ENCODE data around the gene SLC22A2. TPM values are rescaled to one million over a fixed set of nuclear protein-coding genes. Genes with fewer than 3 reads are reported as not detected.

The SLC22A2 gene
- total and polyA plus RNA-seq, 2 donors (not counting 1 experiment from before 2014, with no cell fraction given), result not detected

DNA sequence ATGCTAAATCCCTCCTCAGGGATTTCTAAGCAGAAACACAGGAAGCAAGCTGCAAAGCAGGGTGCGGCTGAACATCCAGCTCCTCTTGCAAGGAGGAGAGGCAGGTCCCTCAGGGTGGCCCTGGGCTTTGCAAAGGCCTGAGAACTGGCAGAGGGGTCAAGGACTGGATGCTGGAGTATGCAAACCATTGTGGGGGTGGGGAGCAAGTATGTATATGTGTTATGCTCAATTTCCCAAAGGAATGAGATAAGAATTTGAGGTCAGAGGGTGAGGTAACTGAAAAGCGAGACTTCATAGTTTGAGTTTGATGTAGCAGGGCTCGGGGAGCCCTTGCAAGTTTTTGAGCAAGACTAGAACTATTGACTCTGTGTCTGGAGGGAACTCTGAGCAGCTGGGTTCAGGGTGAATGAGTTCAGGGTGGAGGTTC is 11.2 kb downstream of the SLC22A2 start:
- peaks cover 3% of the 10 kb centered on the region for H3K4me1 ChIP-seq (ENCODE audit: control insufficient read depth, extremely low read depth, insufficient read depth, low read length)

DNA sequence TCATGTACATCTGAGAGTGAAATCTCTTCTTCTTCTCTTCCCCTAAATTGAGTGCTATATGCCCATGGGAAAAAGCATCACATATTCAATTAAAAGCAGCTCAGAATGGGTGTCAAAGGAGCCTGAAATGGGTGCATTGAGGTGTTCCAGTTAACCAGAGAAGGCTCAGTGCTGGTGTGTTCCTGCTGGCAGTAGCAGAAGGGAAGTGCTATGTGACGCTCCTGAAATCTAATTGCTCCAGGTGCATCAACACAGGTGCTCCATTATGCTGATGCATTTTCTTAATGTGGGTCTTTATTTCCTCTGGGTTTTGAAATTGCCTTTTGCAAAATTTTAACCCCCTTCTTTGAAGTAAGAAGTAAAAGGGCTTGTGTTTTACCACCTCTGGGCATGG is 17.9 kb downstream of the SLC22A2 start:
- no peaks in the 10 kb centered on the region for H3K79me2 ChIP-seq (ENCODE audit: control insufficient read depth, insufficient read depth, low read length)
- no peak for DNase-seq (ENCODE audit: low read depth in 2 of 2)
- H3K4me3 ChIP-seq (replicated peaks in 1 of 4; ENCODE audit: control extremely low read depth in 1 of 4, insufficient read depth in 1 of 4, low read depth in 3 of 4, low read length in 4 of 4), result no peak overlapping the region
- H3K27ac ChIP-seq (ENCODE audit: insufficient read depth, low read length), result no peak overlapping the region
- H4K20me1 ChIP-seq (ENCODE audit: control insufficient read depth, extremely low read depth, insufficient read depth, low read length), result no peaks in the 10 kb centered on the region
- H3K9ac ChIP-seq (ENCODE audit: insufficient read depth, low read length), result no peak overlapping the region
- H3K4me2 ChIP-seq (ENCODE audit: extremely low read depth, insufficient read depth, low read length), result no peak overlapping the region
- no peaks in the 10 kb centered on the region for H3K27me3 ChIP-seq (ENCODE audit: control insufficient read depth, insufficient read depth, low read length)
- H2AFZ ChIP-seq (ENCODE audit: low read length), result no peak overlapping the region
- no peaks in the 10 kb centered on the region for H3K4me1 ChIP-seq (ENCODE audit: control insufficient read depth, extremely low read depth, insufficient read depth, low read length)
- H3K36me3 ChIP-seq (ENCODE audit: control insufficient read depth, insufficient read depth, low read length), result no peaks in the 10 kb centered on the region
- no peaks in the 10 kb centered on the region for H3K9me3 ChIP-seq (ENCODE audit: control insufficient read depth, insufficient read depth, low read depth, low read length)
- no peak for TF ChIP-seq EZH2 (IDR thresholded peaks at IDR 0.05; ENCODE audit: low read length, missing control alignments)
- TF ChIP-seq, protein P1, sequence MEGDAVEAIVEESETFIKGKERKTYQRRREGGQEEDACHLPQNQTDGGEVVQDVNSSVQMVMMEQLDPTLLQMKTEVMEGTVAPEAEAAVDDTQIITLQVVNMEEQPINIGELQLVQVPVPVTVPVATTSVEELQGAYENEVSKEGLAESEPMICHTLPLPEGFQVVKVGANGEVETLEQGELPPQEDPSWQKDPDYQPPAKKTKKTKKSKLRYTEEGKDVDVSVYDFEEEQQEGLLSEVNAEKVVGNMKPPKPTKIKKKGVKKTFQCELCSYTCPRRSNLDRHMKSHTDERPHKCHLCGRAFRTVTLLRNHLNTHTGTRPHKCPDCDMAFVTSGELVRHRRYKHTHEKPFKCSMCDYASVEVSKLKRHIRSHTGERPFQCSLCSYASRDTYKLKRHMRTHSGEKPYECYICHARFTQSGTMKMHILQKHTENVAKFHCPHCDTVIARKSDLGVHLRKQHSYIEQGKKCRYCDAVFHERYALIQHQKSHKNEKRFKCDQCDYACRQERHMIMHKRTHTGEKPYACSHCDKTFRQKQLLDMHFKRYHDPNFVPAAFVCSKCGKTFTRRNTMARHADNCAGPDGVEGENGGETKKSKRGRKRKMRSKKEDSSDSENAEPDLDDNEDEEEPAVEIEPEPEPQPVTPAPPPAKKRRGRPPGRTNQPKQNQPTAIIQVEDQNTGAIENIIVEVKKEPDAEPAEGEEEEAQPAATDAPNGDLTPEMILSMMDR (conservative IDR thresholded peaks at IDR 0.05 in 1 of 2, IDR thresholded peaks at IDR 0.05 in 1 of 2; ENCODE audit: low read depth in 1 of 2, low read length in 2 of 2), result no peak

More for the DNA sequence above, 11.2 kb downstream of the SLC22A2 start:
- Histone ChIP-seq H3K9me3 (ENCODE audit: control insufficient read depth, insufficient read depth, low read depth, low read length) (no peaks in the 10 kb centered on the region), H3K27ac (ENCODE audit: insufficient read depth, low read length) (no peak overlapping the region), H2AFZ (ENCODE audit: low read length) (no peak overlapping the region), H3K36me3 (ENCODE audit: control insufficient read depth, insufficient read depth, low read length) (no peaks in the 10 kb centered on the region), H3K4me3 (replicated peaks in 1 of 4; ENCODE audit: control extremely low read depth in 1 of 4, insufficient read depth in 1 of 4, low read depth in 3 of 4, low read length in 4 of 4) (no peak overlapping the region), H3K27me3 (ENCODE audit: control insufficient read depth, insufficient read depth, low read length) (no peaks in the 10 kb centered on the region), H4K20me1 (ENCODE audit: control insufficient read depth, extremely low read depth, insufficient read depth, low read length) (no peaks in the 10 kb centered on the region), H3K9ac (ENCODE audit: insufficient read depth, low read length) (no peak overlapping the region), H3K4me2 (ENCODE audit: extremely low read depth, insufficient read depth, low read length) (no peak overlapping the region), H3K79me2 (ENCODE audit: control insufficient read depth, insufficient read depth, low read length) (no peaks in the 10 kb centered on the region)
- DNase-seq (ENCODE audit: low read depth in 2 of 2), result peak in 1 of 2 donors; percentile 41
- TF ChIP-seq EZH2 (IDR thresholded peaks at IDR 0.05; ENCODE audit: low read length, missing control alignments), result no peak
- TF ChIP-seq, protein P1 (conservative IDR thresholded peaks at IDR 0.05 in 1 of 2, IDR thresholded peaks at IDR 0.05 in 1 of 2; ENCODE audit: low read depth in 1 of 2, low read length in 2 of 2), result no peak

DNA sequence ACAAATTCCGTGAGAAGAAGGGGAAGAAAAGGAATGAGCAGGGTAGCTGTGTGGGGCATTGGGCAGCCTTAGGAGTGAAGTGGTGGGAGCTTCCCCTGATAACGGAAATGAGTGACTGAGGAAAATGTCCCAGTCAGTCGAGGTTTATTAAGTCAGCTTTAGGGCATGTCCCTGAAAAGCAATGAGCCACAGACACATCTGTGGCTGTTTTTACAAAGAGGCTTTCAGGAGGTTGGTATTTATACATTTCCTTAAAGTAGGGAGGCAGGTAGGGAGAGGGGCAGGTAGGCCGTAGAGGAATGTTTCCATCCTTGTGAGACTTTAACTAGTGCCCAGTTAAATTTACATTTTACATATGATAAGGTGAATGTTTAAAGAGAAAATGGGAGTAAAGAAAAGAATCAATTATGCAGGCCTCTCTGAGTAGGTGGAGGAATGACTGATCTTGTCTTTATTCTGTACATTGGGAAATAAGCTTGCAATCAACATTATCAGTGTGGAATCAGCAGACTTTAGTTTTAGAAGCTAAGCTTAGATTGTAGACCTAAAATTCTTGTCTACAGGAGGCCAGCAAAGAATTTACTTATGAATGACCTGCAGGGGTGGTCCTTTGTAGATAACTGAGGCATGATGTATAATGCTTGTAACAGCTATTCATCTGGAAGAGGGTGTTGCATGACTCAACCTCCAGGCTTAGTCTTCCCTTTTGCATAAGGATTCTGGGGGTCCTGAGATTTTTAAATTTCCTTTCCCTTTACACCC is 18.5 kb downstream of the SLC22A2 start:
- TF ChIP-seq, protein P1 (conservative IDR thresholded peaks at IDR 0.05 in 1 of 2, IDR thresholded peaks at IDR 0.05 in 1 of 2; ENCODE audit: low read depth in 1 of 2, low read length in 2 of 2), result no peak
- no peak for TF ChIP-seq EZH2 (IDR thresholded peaks at IDR 0.05; ENCODE audit: low read length, missing control alignments)
- Histone ChIP-seq H3K36me3 (ENCODE audit: control insufficient read depth, insufficient read depth, low read length) (no peaks in the 10 kb centered on the region), H3K9me3 (ENCODE audit: control insufficient read depth, insufficient read depth, low read depth, low read length) (no peaks in the 10 kb centered on the region), H3K4me2 (ENCODE audit: extremely low read depth, insufficient read depth, low read length) (no peak overlapping the region), H3K9ac (ENCODE audit: insufficient read depth, low read length) (no peak overlapping the region), H3K79me2 (ENCODE audit: control insufficient read depth, insufficient read depth, low read length) (no peaks in the 10 kb centered on the region), H3K27me3 (ENCODE audit: control insufficient read depth, insufficient read depth, low read length) (no peaks in the 10 kb centered on the region), H3K27ac (ENCODE audit: insufficient read depth, low read length) (no peak overlapping the region), H3K4me1 (ENCODE audit: control insufficient read depth, extremely low read depth, insufficient read depth, low read length) (no peaks in the 10 kb centered on the region), H4K20me1 (ENCODE audit: control insufficient read depth, extremely low read depth, insufficient read depth, low read length) (no peaks in the 10 kb centered on the region), H2AFZ (ENCODE audit: low read length) (no peak overlapping the region), H3K4me3 (replicated peaks in 1 of 4; ENCODE audit: control extremely low read depth in 1 of 4, insufficient read depth in 1 of 4, low read depth in 3 of 4, low read length in 4 of 4) (no peak overlapping the region)
- peak in 1 of 2 donors; percentile 64 for DNase-seq (ENCODE audit: low read depth in 2 of 2)

Measured in fibroblast of lung (primary cell).